Measurements from ENCODE around the gene CDT1. TPM values are rescaled to one million over a fixed set of nuclear protein-coding genes. Genes with fewer than 3 reads are reported as not detected.

Gene CDT1
- total RNA-seq, 1 donor from 2014 or later = 1.1 TPM

- no peak for DNase-seq (ENCODE audit: low read depth)
These were observed 52.7 kb downstream of the CDT1 start for GRCh38 chr16:88856122-88856827.

- peak; percentile 71 for DNase-seq (ENCODE audit: low read depth)
These were observed 53.5 kb downstream of the CDT1 start, which contains the start of the genes GALNS and TRAPPC2L for GRCh38 chr16:88856828-88857727. GALNS (minus strand) TSS chr16:88856947; CDS start chr16:88856877, 70 bp downstream. TRAPPC2L (plus strand) TSS chr16:88857127; CDS start chr16:88857151, 24 bp downstream.

GRCh38 chr16:88857728-88858339, 54.2 kb downstream of the CDT1 start:
- DNase-seq (ENCODE audit: low read depth) = peak; percentile 70

Other genes with a start within 250 kb of the CDT1 start
- 7.8 and 20.6 TPM in 2 replicates for gene ZC3H18, start 233.4 kb upstream of the CDT1 start, total RNA-seq
- gene IL17C, start 165.2 kb upstream of the CDT1 start, total RNA-seq = not detected in 2 replicates
- gene CYBA, start 152.7 kb upstream of the CDT1 start, total RNA-seq = 594 and 1,266 TPM in 2 replicates
- 29.6 and 87.2 TPM in 2 replicates for gene MVD, start 140.7 kb upstream of the CDT1 start, total RNA-seq
- gene SNAI3, start 117.3 kb upstream of the CDT1 start, total RNA-seq = 0.05 and 0.35 TPM in 2 replicates
- 8.4 and 9.7 TPM in 2 replicates for gene RNF166, start 97.4 kb upstream of the CDT1 start, total RNA-seq
- gene CTU2, start 97.3 kb upstream of the CDT1 start, total RNA-seq = 5.6 and 11.1 TPM in 2 replicates
- gene PIEZO1, start 18.6 kb upstream of the CDT1 start, total RNA-seq = 147 and 282 TPM in 2 replicates
- 55.4 and 98.3 TPM in 2 replicates for gene APRT, start 8.1 kb downstream of the CDT1 start, total RNA-seq
- gene GALNS, start 53.2 kb downstream of the CDT1 start, total RNA-seq = 14.4 and 41.0 TPM in 2 replicates
- 22.5 and 38.7 TPM in 2 replicates for gene TRAPPC2L, start 53.3 kb downstream of the CDT1 start, total RNA-seq
- gene PABPN1L, start 62.9 kb downstream of the CDT1 start, total RNA-seq = not detected in 2 replicates
- not detected in 2 replicates for gene CBFA2T3, start 173.4 kb downstream of the CDT1 start, total RNA-seq